Stimulated activated CD4-positive, alpha-beta T cell treated with anti-CD3 and anti-CD28 coated beads, Interleukin-12 subunit alpha, Interleukin-12 subunit beta, amount 100 ng/mL, for 4 hours (primary cell): ENCODE data around the gene RPS6KA2.

ENCODE experiments used
- DNase-seq: peaks from one replicate; pipeline ENCODE4 v3.0.0-alpha.2; 2020

RPS6KA2 gene

DNA sequence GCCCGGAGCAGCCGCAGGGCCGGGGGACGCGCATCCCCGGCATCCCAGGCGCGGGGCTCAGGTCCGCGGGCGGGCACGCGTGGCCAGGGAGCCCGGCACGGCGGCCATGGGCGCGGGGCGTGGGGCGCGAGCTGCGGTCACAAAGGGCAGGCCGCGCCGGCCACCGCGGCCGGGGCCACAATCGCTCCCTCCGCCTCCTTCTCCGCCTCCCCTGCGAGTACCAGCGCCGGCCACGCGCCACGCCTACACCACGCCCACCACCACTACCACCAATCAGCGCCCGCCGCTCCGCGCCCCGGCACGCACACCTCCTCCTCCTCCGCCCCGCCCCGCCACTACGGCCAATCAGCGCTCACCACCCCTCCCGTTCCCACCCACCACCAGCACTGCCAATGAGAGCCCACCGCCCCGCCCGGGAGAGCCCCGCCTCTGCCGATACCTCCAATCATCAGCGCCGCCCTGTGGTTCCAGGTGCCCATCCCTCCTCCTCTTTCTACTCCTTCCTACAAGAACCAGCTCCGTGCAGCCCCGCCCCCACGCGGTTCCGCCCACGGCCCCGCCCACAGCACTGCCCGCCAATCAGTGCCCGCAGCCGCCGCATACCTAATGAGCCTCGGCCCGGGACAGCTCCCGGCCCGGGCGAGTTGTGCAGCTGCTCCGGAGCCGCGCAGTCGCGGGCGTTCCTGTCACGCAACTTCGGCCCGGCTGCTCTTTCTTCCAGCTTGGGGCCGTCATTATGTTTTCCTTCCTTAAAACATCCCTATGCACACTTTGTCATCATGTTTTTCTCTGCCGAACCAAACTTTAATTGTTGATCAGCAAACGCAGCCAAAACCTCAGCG, at the start of gene RPS6KA2:
RPS6KA2 (minus strand) TSS at position 219 of the 842 bp plus-strand sequence. CDS start 232 bp downstream, outside the sequence.
- DNase-seq = peak; percentile 99

DNA sequence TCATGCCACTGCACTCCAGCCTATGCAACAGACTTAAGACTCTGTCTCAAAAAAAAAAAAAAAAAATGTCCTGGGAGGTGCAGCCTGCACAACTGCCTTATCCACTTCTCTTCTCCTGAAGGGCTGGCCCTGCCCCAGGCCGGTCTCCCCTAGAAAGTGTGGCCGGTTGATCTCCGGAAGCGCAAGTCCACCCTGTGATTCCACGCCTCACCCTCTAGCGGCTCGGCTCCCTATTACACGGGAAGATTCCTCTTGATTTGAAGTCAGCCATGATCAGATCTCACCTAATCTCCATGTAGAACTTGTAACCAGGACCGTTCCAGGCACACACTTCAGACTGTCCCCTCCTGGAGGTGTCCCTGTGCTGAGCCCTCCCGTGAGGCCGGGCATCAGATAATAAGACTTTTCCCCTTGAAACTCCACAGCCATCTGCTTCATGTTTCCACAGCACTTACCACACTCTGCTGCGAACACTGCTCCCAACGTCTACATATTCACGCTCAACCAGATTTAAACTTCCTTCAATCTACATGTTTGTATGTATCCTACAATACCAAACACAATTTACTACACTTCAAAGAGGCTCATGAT, 49.3 kb upstream of the RPS6KA2 start:
- no peak for DNase-seq

DNA sequence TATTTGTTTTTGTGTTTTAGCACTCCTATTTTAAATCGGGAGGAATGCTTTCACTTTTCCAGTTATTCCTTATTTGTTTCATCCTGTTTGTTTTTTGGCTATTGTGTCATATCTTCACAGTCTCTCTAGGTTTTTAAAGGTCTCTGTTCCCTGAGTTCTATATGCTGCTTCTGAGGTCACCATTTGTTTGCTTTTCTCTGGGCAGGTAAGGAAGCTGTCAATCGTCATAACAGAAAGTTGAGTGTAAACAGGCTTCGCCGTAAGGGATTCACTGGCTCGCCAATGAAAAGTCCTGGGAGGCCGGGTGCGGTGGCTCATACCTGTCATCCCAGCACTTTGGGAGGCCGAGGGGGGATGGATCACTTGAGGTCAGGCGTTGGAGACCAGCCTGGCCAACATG, 48.7 kb upstream of the RPS6KA2 start:
- DNase-seq = no peak

DNA sequence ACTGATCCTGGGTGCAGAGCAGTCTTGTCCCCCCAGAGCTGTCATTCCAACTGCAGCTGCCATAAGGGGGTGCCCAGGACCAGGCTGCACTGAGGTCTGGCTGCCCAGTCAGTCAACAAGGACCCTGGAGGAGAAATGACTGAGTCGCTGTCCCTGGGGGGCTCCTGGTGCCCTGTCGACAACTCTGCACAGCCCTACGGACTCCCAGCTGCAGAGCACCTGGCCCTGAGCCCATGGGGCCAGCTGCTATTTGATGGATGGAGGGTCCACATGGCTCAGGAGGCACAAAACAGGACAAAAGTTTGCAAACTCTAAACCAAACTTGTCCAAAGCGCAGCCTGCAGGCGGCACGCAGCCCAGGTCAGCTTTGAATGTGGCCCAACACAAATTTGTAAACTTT, 46.3 kb upstream of the RPS6KA2 start:
- no peak for DNase-seq

DNA sequence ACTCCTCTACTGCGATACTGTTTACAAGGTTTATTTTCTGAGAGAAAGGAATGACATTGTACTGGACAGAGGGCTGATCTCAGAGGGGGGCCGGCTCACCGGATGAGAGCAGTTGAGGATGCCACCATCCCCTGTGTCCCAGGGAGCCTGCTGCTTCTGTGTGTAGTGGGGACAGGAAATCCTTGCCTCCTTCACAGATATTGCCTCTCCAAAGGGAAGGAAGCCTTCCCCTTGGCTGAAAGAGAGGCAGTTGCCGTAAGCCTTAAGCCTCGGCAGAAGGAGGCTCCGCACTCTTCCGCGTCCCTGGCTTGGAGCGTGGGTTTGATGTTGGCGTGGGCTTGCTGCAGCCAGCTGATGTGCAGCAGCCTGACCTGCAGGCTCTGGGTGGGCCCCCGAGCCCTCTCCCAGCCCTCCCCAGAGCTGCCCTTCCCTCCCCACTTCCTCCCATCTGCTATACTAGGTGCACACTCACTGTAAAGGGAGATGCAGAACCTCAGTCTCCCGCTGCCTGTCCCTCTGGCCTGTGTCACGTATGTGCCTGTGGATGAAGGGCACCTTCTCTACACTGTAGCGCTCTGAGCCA, 45.7 kb upstream of the RPS6KA2 start:
- no peak for DNase-seq

DNA sequence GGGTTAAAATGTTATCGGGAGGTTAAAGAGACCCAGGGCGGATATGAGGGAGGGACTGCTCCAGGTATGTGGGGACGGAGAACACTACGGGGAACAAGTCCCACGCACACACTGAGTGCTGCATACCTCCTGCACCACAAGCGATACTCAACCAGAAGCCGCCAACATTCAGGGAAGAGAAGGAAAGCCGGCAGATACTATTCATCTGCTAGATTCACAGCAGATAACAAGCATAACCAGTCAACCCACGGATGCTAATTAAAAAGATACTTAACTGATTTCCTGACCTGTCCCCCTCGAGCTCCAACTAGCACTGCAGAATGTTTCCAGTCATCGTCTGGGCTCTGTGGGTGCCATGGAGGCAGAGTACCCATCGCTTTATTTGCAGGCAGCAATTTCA, 45.1 kb upstream of the RPS6KA2 start:
- no peak for DNase-seq

GRCh38 chr6:166671434-166672081, 44.5 kb upstream of the RPS6KA2 start:
- DNase-seq = no peak

DNA sequence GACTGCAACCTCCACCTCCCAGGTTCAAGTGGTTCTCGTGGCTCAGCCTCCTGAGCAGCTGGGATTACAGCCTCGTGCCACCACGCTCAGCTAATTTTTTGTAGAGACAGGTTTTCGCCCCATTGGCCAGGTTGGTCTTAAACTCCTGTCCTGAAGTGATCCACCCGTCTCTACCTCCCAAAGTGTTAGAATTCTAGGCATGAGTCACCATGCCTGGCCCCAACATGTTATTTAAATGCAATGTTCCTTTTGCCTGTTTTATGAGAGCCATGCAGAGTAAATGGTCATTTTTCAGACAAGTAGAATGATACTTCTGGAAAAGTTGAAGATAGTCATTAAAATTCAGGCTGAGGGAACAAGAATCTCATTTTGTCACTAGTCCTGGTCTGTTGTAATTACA, 43.8 kb upstream of the RPS6KA2 start:
- no peak for DNase-seq

DNA sequence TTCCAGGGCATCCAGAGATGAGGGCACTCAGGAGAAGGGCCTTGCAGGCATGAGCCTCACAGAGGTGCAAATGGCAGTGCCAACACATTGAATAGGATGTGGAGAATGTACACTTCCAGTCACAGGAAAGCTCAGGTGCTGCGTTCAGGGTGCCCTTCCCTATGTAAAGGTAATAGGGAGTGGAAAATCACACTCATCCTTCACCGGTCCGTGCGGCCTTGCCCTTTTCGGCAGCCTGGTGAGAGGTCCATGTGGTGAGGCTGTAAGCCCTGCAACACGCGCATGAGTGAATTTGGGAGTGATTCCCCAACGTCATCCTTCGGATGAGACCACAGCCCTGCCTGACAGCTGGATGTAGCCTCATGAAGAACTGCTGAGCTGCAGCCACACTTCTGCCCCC, 43.0 kb upstream of the RPS6KA2 start:
- DNase-seq = no peak

DNA sequence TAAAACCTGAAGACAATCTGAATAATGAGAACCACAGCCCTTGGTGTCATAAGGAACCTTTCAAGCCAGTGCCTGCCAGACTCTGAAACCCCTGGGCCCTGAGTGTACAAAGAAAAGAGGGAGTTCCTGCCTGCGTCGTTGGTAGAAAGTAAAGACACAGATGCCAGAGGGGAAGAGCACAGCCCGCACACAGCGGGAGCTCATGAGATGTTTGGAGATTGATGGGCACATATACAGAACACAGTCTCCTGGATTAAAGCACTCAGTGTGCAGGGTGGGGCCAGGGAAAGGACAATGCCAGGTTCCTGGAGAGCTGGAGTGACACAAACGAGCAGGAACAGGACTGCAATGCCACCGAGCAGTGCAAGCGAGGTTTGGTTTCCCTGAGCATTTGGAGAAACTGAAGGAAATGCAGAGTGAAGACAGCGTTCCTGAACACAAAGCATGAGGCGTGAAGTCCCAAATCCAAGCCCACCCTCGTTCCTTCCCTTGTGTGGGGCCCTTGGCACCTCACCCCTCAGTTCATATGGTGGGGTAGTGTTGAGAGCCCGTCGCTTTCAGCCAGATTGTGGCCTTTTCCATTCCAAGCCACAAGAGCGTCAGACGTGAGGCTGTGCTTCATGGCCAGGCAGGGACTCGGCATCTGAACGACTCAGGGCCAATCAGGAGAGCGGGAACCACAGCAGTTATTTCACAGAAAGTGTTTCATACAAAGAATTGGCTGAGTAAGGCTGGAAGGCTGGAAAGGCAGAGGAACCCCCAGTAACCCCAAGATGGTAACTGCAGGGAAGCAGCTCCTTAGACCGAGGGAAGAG, 41.0 kb upstream of the RPS6KA2 start:
- no peak for DNase-seq

- DNase-seq = no peak
Measured at GRCh38 chr6:166664135-166664534, 37.1 kb upstream of the RPS6KA2 start.

DNA sequence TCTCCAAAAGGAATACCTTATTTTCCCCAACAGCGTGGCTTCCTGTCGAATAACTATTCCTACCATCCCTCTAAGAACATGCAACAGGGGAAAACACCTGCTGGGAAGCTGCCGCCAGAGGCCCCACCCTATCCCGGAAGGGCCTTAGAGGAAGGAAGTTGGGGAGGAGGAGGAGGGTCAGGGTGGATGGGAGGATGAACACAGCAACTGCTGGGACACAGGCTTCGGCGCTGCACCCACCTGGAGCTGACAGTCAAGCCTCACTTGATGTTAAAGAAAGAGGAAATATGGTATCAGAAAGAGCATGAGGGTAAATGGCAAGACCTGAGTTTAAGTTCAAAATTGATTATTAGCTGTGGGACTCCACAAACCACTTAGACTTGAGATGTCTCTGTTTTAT, 36.5 kb upstream of the RPS6KA2 start:
- DNase-seq = no peak

GRCh38 chr6:166662690-166663089, 35.6 kb upstream of the RPS6KA2 start:
- no peak for DNase-seq

DNA sequence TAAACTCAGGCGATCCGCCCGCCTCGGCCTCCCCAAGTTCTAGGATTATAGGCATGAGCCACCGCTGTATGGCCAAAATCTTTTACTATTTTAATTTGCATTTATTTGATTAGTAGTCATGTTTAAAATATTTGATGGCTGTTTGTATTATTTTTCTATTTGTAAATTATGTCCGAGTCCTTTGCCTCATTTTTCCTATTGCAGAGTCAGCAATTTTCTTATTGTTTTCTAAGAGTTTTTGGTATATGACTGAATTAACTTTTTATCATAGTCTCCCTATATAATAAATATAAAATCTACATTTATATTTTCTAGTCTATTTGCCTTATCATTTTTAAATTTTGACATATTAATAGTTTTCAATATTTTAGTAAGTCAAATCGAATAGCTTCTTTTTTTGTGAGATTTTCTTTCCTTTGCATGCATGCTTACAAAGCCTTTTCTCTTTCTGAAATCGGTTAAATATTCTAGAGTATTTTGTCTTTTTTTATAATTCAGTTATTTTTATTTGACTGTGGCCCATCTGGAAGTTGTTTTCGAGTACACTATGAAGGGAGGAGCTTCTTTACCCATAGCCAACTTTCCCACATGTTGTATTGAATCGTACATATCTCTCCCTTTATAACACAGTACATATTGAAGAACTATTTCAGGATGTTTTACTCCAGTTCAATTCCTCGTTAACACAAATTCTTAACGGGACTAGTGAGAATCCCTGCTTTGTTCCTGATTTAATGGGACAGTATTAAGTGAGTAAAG, 34.5 kb upstream of the RPS6KA2 start:
- DNase-seq = no peak

- no peak for DNase-seq
Measured at GRCh38 chr6:166660157-166660688, 33.2 kb upstream of the RPS6KA2 start.

GRCh38 chr6:166659581-166659980, 32.5 kb upstream of the RPS6KA2 start:
- DNase-seq = no peak

- DNase-seq = no peak
Measured at GRCh38 chr6:166658792-166659150, 31.7 kb upstream of the RPS6KA2 start.

DNA sequence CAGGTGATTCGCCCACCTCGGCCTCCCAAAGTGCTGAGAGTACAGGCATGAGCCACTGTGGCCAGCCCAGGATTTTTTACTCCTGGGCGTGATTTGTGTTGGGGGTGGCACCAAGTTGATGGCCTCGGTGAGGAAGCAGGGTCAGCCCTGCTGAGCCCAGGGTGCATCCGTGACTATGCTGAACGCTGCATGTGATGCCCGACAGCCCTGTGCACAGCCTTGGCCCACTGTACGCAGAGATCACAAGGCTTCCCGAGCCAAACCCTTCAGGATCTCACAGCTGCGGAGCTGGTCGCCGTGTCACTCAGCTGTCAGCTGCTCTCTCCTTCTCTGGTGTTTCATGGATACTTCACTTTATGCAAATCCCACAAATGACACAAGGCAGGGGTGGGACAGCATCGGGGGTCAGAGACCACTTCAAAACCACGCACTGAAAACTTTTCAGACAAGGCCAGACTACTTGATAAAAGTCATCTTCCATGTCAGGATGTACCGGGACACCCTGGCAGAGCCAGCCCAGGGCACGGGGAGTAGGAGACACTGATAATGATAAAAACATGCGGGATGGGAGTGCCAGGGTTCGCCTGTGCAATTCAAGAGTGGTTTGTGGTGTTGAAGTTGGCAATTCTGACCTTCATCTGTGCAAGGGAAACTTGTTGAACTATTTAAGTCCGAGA, 31.2 kb upstream of the RPS6KA2 start:
- DNase-seq = no peak

DNA sequence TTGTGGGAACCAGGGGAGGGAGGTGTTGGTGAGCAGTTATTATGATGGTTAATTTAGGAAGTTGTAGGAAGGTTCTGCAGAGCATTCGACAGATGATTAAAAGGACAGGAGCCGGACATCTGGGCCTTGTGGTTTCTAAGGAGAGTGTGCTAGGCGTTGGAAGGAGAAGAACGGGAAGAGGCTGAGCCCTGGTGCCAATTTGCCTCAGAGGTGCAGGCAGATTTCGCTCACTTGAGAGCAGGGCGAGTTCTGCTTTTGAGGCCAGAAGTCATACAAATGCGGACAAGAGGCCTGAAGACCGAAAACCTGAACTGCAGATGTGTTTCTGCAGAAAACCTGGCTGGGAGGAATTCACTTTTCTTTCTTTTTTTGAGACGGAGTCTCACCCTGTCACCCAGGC, 30.5 kb upstream of the RPS6KA2 start:
- DNase-seq = no peak

GRCh38 chr6:166656230-166657151, 29.4 kb upstream of the RPS6KA2 start:
- no peak for DNase-seq
